Prostate gland (tissue), 2 donors: ENCODE results near the gene RAD54L. TPM values are rescaled to one million over a fixed set of nuclear protein-coding genes. Genes with fewer than 3 reads are reported as not detected.
"Not testable (repeated sequence)": the region's sequence is repeated elsewhere in the genome, so short reads cannot be mapped to it uniquely, and the experiment has no call there.

ENCODE experiments used
- DNase-seq: peaks from one replicate; pipeline ENCODE4 v3.0.0-alpha.2; 2019; ENCODE audit warnings: low spot score
- H3K27ac ChIP-seq, 2 donors: fragments of 200-600 bp; sonication (generic); 2 replicates each; pipeline ENCODE4 v1.5.1; 2017 to 2019
- H3K27me3 ChIP-seq: fragments of 200-600 bp; sonication (generic); replicated peaks from 2 replicates; pipeline ENCODE4 v1.5.1; 2019; ENCODE audit not compliant: insufficient read depth
- H3K36me3 ChIP-seq, 2 donors: fragments of 200-600 bp; sonication (generic); 1 replicate in 1 of 2; 2 replicates in 1 of 2; pipeline versions ENCODE4 v1.5.1 to v1.8.1; 2017 to 2019
- H3K4me1 ChIP-seq: fragments of 200-600 bp; sonication (generic); replicated peaks from 2 replicates; pipeline ENCODE4 v1.5.1; 2019
- H3K4me3 ChIP-seq, 2 donors: fragments of 200-600 bp; sonication (generic); 2 replicates each; pipeline ENCODE4 v1.5.1; 2017 to 2019
- H3K9me3 ChIP-seq: fragments of 200-600 bp; sonication (generic); 2 replicates; pipeline ENCODE4 v1.5.1; 2017
- POLR2A ChIP-seq: fragments of 450-650 bp; IDR thresholded peaks from one replicate; pipeline ENCODE4 v1.6.1; 2016; ENCODE audit warnings: antibody characterized with exemption, mild to moderate bottlenecking
- POLR2AphosphoS5 ChIP-seq: sonication (generic); formaldehyde crosslinking; IDR thresholded peaks from one replicate; pipeline ENCODE4 v1.6.1; 2017; ENCODE audit warnings: antibody characterized with exemption
- WGBS: methylation state at CpG from one replicate; pipeline ENCODE4 v1.1.5; 2018; 5-methylcytosine and 5-hydroxymethylcytosine counted together
- intact Hi-C: fragments of 100-400 bp; cut with DNase I; formaldehyde crosslinking; loops from one replicate; pipeline ENCODE4 v1.14.2; 2022
- total RNA-seq, 2 donors: library from RNA; depleted of rRNA; stranded (reverse); fragments of >200 nt; gene quantifications; one replicate each; pipeline ENCODE4 v1.1.0, GENCODE V29; 2016
- TF ChIP-seq, protein P1 (sequence below), 4 experiments: fragments of 200-600 bp in 2 of 4; fragments of 450-650 bp in 2 of 4; sonication (generic) in 2 of 4; IDR thresholded peaks; 1 replicate in 3 of 4; 2 replicates in 1 of 4; pipeline ENCODE4 v1.5.1; 2016 to 2019; ENCODE audit warnings: antibody characterized with exemption in 4 of 4, mild to moderate bottlenecking in 2 of 4, moderate library complexity in 2 of 4

The RAD54L gene
- total RNA-seq, 2 donors from 2014 or later = 8.2 to 8.4 TPM

GRCh38 chr1:46310321-46310720 lies 62.8 kb downstream of the RAD54L start:
- Histone ChIP-seq H3K27me3 (no peaks in the 10 kb centered on the region), H3K27ac (no peak overlapping the region), H3K36me3 (peaks cover 0 to 10% of the 10 kb centered on the region in 2 donors), H3K4me1 (no peaks in the 10 kb centered on the region), H3K4me3 (no peak overlapping the region), H3K9me3 (no peaks in the 10 kb centered on the region)
- WGBS = 99% methylated on average over 4 of the region's 4 CpGs
- intact Hi-C loops = no loop called here
- TF ChIP-seq POLR2AphosphoS5 (no peak), POLR2A (no peak)
- TF ChIP-seq, protein P1, sequence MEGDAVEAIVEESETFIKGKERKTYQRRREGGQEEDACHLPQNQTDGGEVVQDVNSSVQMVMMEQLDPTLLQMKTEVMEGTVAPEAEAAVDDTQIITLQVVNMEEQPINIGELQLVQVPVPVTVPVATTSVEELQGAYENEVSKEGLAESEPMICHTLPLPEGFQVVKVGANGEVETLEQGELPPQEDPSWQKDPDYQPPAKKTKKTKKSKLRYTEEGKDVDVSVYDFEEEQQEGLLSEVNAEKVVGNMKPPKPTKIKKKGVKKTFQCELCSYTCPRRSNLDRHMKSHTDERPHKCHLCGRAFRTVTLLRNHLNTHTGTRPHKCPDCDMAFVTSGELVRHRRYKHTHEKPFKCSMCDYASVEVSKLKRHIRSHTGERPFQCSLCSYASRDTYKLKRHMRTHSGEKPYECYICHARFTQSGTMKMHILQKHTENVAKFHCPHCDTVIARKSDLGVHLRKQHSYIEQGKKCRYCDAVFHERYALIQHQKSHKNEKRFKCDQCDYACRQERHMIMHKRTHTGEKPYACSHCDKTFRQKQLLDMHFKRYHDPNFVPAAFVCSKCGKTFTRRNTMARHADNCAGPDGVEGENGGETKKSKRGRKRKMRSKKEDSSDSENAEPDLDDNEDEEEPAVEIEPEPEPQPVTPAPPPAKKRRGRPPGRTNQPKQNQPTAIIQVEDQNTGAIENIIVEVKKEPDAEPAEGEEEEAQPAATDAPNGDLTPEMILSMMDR (IDR thresholded peaks at IDR 0.05) = no peak
- DNase-seq = no peak

- Histone ChIP-seq H3K4me3 (no peak overlapping the region), H3K27ac (no peak overlapping the region), H3K9me3 (no peaks in the 10 kb centered on the region), H3K36me3 (peaks cover 0 to 10% of the 10 kb centered on the region in 2 donors), H3K27me3 (no peaks in the 10 kb centered on the region), H3K4me1 (no peaks in the 10 kb centered on the region)
- intact Hi-C loops = no loop called here
- WGBS = 90% methylated on average over 3 of the region's 3 CpGs
- no peak for DNase-seq
- TF ChIP-seq POLR2AphosphoS5 = no peak
- TF ChIP-seq, protein P1 (IDR thresholded peaks at IDR 0.05) = no peak
- no peak for TF ChIP-seq POLR2A
These were observed 68.3 kb downstream of the RAD54L start for GRCh38 chr1:46315669-46316403.

DNA sequence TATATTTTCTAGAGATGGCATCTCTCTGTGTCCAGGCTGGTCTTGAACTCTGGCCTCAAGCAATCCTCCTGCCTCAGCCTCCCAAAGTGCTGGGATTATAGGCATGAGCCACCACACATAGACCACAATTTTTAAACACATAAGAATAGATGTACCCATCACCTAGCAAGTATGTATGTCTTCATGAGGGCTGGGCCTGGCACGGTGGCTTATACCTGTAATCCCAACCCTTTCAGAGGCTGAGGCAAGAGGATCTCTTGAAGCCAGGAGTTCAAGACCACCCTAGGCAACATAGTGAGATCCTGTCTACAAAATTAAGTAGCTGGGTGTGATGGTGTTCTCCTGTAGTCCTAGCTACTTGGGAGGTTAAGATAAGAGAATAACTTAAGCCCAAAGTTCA lies 69.8 kb downstream of the RAD54L start:
- intact Hi-C loops = no loop called here
- TF ChIP-seq POLR2A = no peak
- TF ChIP-seq POLR2AphosphoS5 = no peak
- TF ChIP-seq, protein P1 (IDR thresholded peaks at IDR 0.05) = no peak
- Histone ChIP-seq H3K9me3 (no peaks in the 10 kb centered on the region), H3K36me3 (peaks cover 0 to 1% of the 10 kb centered on the region in 2 donors), H3K4me3 (no peak overlapping the region), H3K4me1 (no peaks in the 10 kb centered on the region), H3K27ac (no peak overlapping the region), H3K27me3 (no peaks in the 10 kb centered on the region)
- DNase-seq = no peak
- 100% methylated on average over 1 of the region's 1 CpG for WGBS

GRCh38 chr1:46319301-46319700 lies 71.7 kb downstream of the RAD54L start:
- H3K27me3 ChIP-seq, intact Hi-C loops, H3K36me3 ChIP-seq, H3K9me3 ChIP-seq, H3K4me1 ChIP-seq, DNase-seq, H3K27ac ChIP-seq, H3K4me3 ChIP-seq: not testable (repeated sequence)
- 93% methylated on average over 6 of the region's 6 CpGs for WGBS

GRCh38 chr1:46319960-46320914 lies 72.7 kb downstream of the RAD54L start:
- H3K4me3 ChIP-seq, H3K4me1 ChIP-seq, H3K27ac ChIP-seq, DNase-seq, intact Hi-C loops, H3K36me3 ChIP-seq, H3K9me3 ChIP-seq, H3K27me3 ChIP-seq: not testable (repeated sequence)
- WGBS = 71% methylated on average over 11 of the region's 13 CpGs

GRCh38 chr1:46322191-46322590 lies 74.6 kb downstream of the RAD54L start:
- H3K36me3 ChIP-seq, H3K9me3 ChIP-seq, H3K27ac ChIP-seq, H3K4me1 ChIP-seq, intact Hi-C loops, H3K27me3 ChIP-seq, H3K4me3 ChIP-seq, DNase-seq: not testable (repeated sequence)
- 96% methylated on average over 6 of the region's 6 CpGs for WGBS

- intact Hi-C loops, DNase-seq, H3K4me3 ChIP-seq, H3K36me3 ChIP-seq, H3K4me1 ChIP-seq, H3K27me3 ChIP-seq, H3K27ac ChIP-seq, H3K9me3 ChIP-seq: not testable (repeated sequence)
- 91% methylated on average over 11 of the region's 11 CpGs for WGBS
These were observed 77.9 kb downstream of the RAD54L start for GRCh38 chr1:46325285-46326076.
